Hematopoietic multipotent progenitor cell treated with erythropoietin and hydrocortisone succinate and interleukin-3 and kit ligand, for 4 days (in vitro differentiated cells): ENCODE data around the gene MT1A.

Source experiments
- DNase-seq: peaks from one replicate; pipeline ENCODE4 v3.0.0-alpha.2; 2015

MT1A gene

GRCh38 chr16:56632156-56632847 is 6.2 kb upstream of the MT1A start, which contains the start of gene MT1M:
Gene MT1M, plus strand, starts transcription at chr16:56632659. Its CDS starts 73 bp downstream, at chr16:56632732.
- peak; percentile 45 for DNase-seq

GRCh38 chr16:56632848-56633365 is 5.6 kb upstream of the MT1A start:
- DNase-seq = no peak

GRCh38 chr16:56633535-56633934 is 4.9 kb upstream of the MT1A start:
- DNase-seq = no peak

GRCh38 chr16:56634715-56635440 is 3.6 kb upstream of the MT1A start:
- DNase-seq = no peak

- peak; percentile 27 for DNase-seq
Observed at GRCh38 chr16:56635441-56635967, 3.0 kb upstream of the MT1A start.

- DNase-seq = no peak
Observed at GRCh38 chr16:56636616-56637413, 1.7 kb upstream of the MT1A start.

- no peak for DNase-seq
Observed at GRCh38 chr16:56639045-56639444, 579 bp downstream of the MT1A start.

GRCh38 chr16:56640076-56640475 is 1.6 kb downstream of the MT1A start:
- no peak for DNase-seq

GRCh38 chr16:56641166-56641565 is 2.7 kb downstream of the MT1A start:
- no peak for DNase-seq

- DNase-seq = peak; percentile 80
Observed at GRCh38 chr16:56643080-56643778, 4.8 kb downstream of the MT1A start.

GRCh38 chr16:56643833-56644232 is 5.4 kb downstream of the MT1A start:
- no peak for DNase-seq

GRCh38 chr16:56645311-56645710 is 6.8 kb downstream of the MT1A start:
- no peak for DNase-seq

GRCh38 chr16:56645838-56646237 is 7.4 kb downstream of the MT1A start:
- DNase-seq = no peak

GRCh38 chr16:56647641-56648431 is 9.4 kb downstream of the MT1A start:
- no peak for DNase-seq

- no peak for DNase-seq
Observed at GRCh38 chr16:56649271-56649670, 10.8 kb downstream of the MT1A start.

GRCh38 chr16:56649820-56650219 is 11.4 kb downstream of the MT1A start:
- no peak for DNase-seq

- no peak for DNase-seq
Observed at GRCh38 chr16:56651586-56651985, 13.1 kb downstream of the MT1A start, which contains the start of gene MT1B. Gene MT1B, plus strand, starts transcription at chr16:56651886. Its CDS starts 68 bp downstream, at chr16:56651954.

- no peak for DNase-seq
Observed at GRCh38 chr16:56652600-56652999, 14.1 kb downstream of the MT1A start.

- no peak for DNase-seq
Observed at GRCh38 chr16:56653218-56653617, 14.8 kb downstream of the MT1A start.

- peak; percentile 85 for DNase-seq
Observed at GRCh38 chr16:56657555-56658326, 19.3 kb downstream of the MT1A start, which contains the start of gene MT1F. Gene MT1F, plus strand, starts transcription at chr16:56657959. Its CDS starts 100 bp downstream, at chr16:56658059.
